HepG2 (cell line): ENCODE measurements around the gene COL9A2.

Source experiments
- BCL3 ChIP-seq: sonication (generic); formaldehyde crosslinking; IDR thresholded peaks from 2 replicates; pipeline ENCODE4 v1.5.1; 2020; ENCODE audit warnings: mild to moderate bottlenecking, missing genetic modification reagents, moderate library complexity
- PCBP2 ChIP-seq: fragments of 200-400 bp; formaldehyde crosslinking; optimal IDR thresholded peaks from 2 replicates; pipeline ENCODE3; 2018; ENCODE audit warnings: low read length, low read depth; ENCODE audit not compliant: poor library complexity, severe bottlenecking
- SP5 ChIP-seq: IDR thresholded peaks from 2 replicates; pipeline ENCODE4 v1.6.1; 2016; ENCODE audit warnings: low read depth, borderline replicate concordance
- ZBTB4 ChIP-seq: sonication (generic); formaldehyde crosslinking; IDR thresholded peaks from 2 replicates; pipeline ENCODE4 v1.4.0; 2020; ENCODE audit warnings: missing genetic modification reagents, mild to moderate bottlenecking, borderline replicate concordance
- TF ChIP-seq, protein P1 (sequence below): sonication (generic); formaldehyde crosslinking; IDR thresholded peaks from 2 replicates; pipeline ENCODE4 v1.4.0; 2020; ENCODE audit warnings: missing genetic modification reagents, borderline replicate concordance

DNA sequence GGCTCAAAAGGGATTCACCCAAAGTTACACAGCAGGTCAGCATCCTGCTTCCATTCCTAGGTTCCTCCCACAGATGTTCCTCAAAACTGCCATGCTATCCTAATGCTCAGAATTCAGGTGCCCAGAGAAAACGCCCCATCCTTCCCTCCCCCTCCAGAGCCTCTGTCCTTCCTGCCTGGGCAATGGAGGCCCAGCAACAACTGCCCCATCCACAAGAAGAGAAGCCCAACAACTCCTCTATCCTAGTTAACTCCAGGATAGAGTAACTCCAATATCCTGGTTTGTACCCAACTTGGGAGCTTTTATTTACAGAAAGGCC is 16.9 kb downstream of the COL9A2 start:
- TF ChIP-seq SP5 (CRISPR knock-in tag) (no peak), PCBP2 (no peak), BCL3 (CRISPR knock-in tag) (no peak), ZBTB4 (CRISPR knock-in tag) (no peak)
- TF ChIP-seq, protein P1, sequence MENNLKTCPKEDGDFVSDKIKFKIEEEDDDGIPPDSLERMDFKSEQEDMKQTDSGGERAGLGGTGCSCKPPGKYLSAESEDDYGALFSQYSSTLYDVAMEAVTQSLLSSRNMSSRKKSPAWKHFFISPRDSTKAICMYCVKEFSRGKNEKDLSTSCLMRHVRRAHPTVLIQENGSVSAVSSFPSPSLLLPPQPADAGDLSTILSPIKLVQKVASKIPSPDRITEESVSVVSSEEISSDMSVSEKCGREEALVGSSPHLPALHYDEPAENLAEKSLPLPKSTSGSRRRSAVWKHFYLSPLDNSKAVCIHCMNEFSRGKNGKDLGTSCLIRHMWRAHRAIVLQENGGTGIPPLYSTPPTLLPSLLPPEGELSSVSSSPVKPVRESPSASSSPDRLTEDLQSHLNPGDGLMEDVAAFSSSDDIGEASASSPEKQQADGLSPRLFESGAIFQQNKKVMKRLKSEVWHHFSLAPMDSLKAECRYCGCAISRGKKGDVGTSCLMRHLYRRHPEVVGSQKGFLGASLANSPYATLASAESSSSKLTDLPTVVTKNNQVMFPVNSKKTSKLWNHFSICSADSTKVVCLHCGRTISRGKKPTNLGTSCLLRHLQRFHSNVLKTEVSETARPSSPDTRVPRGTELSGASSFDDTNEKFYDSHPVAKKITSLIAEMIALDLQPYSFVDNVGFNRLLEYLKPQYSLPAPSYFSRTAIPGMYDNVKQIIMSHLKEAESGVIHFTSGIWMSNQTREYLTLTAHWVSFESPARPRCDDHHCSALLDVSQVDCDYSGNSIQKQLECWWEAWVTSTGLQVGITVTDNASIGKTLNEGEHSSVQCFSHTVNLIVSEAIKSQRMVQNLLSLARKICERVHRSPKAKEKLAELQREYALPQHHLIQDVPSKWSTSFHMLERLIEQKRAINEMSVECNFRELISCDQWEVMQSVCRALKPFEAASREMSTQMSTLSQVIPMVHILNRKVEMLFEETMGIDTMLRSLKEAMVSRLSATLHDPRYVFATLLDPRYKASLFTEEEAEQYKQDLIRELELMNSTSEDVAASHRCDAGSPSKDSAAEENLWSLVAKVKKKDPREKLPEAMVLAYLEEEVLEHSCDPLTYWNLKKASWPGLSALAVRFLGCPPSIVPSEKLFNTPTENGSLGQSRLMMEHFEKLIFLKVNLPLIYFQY (CRISPR knock-in tag), result no peak
